Measurements from ENCODE around the gene MATR3.

DNA sequence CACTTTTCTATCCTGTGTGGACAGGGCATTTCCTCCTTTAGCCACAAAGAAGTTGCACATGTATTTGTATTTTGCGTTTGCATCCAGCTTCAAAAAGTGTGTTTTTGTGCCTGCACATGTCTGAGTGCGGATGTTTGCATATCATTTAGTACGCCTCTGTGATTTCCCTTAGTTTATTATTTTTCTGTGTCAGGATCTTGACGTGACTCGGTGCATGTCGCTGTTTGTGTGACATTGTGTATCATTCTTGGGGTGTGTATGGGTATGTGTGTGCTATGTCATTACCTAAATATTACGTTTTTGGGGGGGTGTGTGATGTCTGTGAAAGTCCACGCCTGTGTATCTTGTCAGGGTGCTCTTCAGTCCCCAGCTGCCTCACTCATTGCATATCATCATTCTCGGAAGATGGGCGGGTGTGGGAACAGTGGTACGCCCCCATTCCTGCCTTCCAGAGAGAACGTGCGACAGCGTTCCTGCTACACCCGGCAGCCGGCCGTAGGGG lies 47.7 kb downstream of the MATR3 start:
- TF ChIP-seq, protein P1, sequence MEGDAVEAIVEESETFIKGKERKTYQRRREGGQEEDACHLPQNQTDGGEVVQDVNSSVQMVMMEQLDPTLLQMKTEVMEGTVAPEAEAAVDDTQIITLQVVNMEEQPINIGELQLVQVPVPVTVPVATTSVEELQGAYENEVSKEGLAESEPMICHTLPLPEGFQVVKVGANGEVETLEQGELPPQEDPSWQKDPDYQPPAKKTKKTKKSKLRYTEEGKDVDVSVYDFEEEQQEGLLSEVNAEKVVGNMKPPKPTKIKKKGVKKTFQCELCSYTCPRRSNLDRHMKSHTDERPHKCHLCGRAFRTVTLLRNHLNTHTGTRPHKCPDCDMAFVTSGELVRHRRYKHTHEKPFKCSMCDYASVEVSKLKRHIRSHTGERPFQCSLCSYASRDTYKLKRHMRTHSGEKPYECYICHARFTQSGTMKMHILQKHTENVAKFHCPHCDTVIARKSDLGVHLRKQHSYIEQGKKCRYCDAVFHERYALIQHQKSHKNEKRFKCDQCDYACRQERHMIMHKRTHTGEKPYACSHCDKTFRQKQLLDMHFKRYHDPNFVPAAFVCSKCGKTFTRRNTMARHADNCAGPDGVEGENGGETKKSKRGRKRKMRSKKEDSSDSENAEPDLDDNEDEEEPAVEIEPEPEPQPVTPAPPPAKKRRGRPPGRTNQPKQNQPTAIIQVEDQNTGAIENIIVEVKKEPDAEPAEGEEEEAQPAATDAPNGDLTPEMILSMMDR (IDR thresholded peaks at IDR 0.05) = no peak
- no peak for TF ChIP-seq POLR2AphosphoS5 (IDR thresholded peaks at IDR 0.05)
- no peak for TF ChIP-seq POLR2A (IDR thresholded peaks at IDR 0.05)
